GM21360 (cell line): Measurements from ENCODE around the gene PCBP2.
"Not testable (repeated sequence)": the region's sequence is repeated elsewhere in the genome, so short reads cannot be mapped to it uniquely, and the experiment has no call there.

Experiments used
- ATAC-seq: cut with Tn5 transposase; IDR thresholded peaks from one replicate; pipeline ENCODE4 v1.9.1; 2021; ENCODE audit warnings: mild to moderate bottlenecking, moderate library complexity; ENCODE audit not compliant: unreplicated experiment

PCBP2 gene

GRCh38 chr12:53468282-53468681 is 16.4 kb downstream of the PCBP2 start:
- no peak for ATAC-seq

DNA sequence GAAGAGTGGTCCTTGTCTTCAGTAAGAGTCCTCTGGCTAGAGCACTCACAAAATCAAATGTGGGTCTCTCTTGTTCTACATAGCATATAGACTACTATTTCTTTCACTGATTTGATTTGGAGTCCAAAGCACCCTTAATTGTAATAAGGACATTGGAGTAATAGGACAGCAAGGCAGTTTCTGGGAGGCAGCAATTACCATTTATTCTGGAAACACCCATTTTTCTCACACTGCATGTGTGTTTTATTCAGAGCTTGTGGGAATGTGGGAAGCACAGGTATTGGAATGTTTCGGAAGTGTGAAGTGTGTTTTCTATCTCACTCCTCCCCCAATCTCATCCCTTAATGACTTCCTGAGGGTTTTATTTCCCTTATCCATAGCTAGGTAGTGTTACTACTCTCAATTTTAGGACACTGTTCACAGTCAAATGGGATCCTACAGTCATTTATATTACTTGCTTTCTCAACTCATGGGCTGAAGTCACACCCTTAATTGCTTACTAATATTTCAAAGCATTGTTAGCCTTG is 20.2 kb downstream of the PCBP2 start:
- ATAC-seq, result no peak

DNA sequence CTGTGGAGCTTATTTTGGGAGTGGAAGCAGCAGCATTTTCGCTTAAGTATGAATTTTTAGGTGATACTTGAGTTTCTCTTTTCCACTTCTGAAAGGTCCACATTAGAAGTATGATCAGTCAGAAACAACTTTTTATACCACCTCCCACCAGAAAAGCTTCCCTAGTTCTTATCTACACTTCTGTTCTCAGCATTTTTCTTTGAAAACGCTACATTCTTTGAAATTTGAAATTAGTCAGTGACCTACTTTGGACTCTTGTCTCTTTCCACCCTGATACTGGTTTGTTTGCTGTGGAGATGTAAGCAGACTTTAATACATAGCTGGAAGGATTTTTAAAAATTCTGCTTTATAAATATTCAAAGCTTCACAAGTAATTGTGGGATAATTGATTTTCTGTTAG is 22.2 kb downstream of the PCBP2 start:
- no peak for ATAC-seq

GRCh38 chr12:53474819-53475218 is 22.9 kb downstream of the PCBP2 start:
- ATAC-seq, result no peak

DNA sequence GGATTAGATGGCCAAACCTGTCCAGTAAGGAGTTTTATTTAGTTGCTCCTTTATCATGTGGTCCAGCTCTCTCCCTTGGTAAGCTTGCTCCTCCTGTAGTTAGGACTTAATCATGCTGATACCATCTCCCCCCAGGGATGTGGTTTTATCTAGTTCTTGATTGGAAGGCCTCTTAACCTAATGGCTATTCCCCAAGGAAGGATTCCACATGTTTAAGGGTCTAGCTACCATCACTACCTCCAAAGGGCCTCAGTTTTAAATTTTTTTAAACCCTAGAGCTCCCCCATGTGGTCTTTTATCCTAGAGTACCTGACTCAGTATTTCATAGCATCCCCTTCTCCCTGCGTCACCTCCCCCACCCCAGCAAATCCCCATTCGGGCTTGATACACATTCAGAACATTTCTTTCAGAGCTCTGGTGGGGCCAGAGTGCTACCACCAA is 24.9 kb downstream of the PCBP2 start:
- ATAC-seq, result no peak

- no peak for ATAC-seq
These were observed 27.0 kb downstream of the PCBP2 start for GRCh38 chr12:53478865-53479264.

DNA sequence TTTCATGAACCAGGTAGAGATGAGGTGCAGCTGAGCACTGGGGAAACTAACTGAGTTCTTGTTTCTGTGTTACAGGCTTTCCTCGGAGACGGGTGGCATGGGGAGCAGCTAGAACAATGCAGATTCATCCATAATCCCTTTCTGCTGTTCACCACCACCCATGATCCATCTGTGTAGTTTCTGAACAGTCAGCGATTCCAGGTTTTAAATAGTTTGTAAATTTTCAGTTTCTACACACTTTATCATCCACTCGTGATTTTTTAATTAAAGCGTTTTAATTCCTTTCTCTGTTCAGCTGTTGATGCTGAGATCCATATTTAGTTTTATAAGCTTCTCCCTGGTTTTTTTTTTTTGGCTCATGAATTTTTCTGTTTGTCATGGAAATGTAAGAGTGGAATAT is 27.4 kb downstream of the PCBP2 start:
- no peak for ATAC-seq

DNA sequence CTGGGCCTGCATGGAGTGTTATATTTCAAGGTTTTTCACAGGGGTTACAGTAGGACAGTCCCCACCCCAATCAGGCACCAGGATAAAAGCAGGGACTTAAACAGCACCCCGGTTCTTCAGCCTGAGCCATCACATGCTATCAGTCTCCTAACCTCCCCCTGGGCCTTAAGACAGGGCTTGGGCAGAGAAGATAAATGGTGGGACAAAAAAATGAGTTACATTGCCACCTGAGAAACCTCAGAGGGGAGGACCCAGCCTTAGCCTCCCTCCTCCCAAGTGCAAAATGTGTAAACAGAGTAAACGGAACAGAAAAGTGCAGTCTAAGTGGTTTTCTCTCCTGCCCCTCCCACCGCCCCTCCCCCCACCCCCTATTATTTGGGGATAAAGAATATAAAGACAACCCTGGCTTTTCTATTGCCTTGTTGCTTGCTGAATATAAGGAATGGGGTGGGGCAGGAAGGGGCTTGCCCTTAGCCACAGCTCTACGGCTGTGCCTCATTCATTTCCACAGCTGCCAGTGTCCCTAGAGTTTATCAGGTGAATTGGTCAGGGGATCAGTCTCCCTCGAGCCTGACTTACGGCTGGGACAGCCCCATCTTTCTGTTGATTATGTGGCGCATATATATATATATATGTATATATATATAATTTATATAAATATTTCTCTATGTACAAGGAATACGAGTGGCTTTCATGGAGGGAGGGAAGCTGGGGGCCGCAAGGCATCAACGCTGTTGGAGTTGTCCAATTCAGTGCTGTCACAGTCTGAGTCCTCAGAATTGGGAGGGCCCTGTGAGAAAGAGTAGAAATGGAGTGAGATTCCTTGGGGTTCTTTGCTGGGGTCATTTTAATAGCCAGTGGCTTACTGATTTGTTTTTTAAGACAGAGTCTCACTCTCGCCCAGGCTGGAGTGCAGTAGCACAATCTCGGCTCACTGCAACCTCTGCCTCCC is 28.9 kb downstream of the PCBP2 start:
- no peak for ATAC-seq

GRCh38 chr12:53481458-53481857 is 29.6 kb downstream of the PCBP2 start:
- not testable (repeated sequence) for ATAC-seq

- no peak for ATAC-seq
These were observed 30.2 kb downstream of the PCBP2 start for GRCh38 chr12:53481939-53482586.

DNA sequence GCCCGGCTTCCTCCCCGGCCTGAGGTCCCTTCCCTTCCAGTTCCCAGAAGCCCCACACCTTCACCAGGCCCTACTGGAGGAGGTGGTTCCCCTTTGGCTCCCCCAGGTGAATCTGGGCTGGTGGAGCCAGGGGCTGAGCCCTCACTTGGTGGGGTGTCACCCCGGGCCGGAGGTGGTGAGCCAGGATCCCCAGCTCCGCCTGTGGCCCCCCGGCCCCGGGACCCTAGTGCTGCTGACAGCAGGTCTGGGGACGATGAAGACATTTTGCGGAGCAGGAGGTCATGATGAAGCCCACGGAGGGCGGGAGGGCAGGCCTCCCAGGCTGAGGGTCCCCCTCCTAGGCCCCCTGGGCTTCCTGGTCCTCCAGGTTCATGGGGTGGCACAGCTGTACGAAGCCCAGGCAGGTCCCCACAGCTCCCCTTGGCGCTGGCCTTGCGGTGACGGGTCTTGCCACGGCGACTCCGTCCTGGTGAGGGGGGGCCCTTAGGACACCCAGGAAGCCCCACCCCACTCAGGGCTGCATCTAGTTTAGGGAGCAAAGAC is 30.8 kb downstream of the PCBP2 start:
- ATAC-seq, result no peak

DNA sequence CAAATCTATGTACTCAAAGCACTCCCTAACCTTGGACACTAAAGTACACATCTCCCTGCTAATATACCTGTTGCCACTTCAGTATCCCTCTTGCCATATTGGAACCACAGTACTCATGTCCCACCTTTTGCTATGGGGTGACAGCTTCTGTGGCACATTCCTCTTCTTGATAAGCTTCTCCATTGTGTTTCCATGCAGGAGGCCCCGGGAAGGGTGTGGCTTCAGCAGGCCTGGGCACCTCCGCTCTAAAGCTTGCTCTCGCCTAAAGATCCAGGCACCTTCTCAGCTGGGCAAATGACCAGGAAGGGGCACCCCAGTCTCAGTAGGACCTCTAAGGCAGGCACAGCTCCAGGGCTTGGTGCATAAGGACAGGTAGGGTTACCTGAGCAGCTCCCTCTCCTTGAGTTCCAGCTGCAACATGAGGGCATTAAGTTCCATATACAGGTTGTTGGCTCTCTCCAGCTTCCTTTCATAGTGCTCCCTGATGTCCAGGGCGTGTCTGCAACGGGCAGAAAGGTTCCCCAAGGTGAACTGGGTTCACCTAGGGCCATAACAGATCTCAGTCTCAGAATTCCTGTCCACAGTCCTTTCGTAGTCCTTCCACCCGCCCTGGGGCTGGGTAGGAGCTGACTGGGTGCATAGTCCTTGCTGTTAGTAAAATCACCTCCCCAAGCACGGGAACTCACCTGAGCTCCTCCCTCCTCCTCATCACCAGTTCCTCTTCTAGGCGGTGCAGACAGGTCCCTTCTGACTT is 31.5 kb downstream of the PCBP2 start:
- ATAC-seq, result no peak

DNA sequence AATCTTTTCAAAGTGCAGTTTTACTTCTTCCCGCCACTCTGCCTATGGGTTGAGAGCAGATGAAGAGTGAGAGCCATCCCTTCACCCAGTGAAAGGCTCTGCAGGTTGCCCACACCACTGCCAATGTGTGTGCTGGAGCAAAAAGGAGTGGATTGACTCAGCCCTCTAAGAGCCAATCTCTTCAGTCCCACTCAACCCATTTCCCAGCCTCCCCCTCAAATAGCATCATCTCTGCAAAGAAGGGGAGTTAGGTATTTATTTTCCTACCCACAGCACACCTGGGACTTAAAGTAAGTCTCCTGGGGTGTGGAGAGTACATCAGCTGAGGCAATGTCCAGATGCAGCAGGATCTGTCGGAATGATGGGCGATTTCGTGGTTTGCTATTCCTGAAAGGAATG is 32.1 kb downstream of the PCBP2 start:
- ATAC-seq, result no peak

- ATAC-seq, result no peak
These were observed 33.0 kb downstream of the PCBP2 start for GRCh38 chr12:53484686-53485575.

- ATAC-seq, result no peak
These were observed 34.2 kb downstream of the PCBP2 start for GRCh38 chr12:53485955-53486735.

GRCh38 chr12:53486736-53487487 is 35.0 kb downstream of the PCBP2 start:
- no peak for ATAC-seq

GRCh38 chr12:53489242-53489864 is 37.5 kb downstream of the PCBP2 start:
- ATAC-seq, result no peak

DNA sequence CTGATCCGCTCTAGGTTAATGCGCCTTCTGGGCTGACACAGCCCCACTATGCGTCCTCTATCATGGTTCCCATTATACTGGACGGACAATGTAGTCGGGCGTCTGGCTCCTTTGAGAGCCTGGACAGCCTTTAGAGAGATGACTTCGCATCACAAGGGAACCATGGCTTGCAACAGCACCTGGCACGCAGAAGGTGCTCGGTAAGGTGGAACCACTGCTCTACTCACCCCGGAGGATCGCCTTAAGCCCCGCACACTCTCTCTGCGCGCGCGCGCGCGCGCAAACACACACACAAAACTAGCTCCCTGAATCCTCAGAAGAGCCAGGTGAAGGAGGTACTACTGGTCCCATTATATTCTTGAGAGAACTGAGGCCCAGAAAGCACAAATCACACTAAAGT is 40.3 kb downstream of the PCBP2 start:
- no peak for ATAC-seq
